Endometrial microvascular endothelial cells (primary cell): ENCODE results near the gene ARHGEF6. TPM values are rescaled to one million over a fixed set of nuclear protein-coding genes. Genes with fewer than 3 reads are reported as not detected.

Experiments used
- in situ Hi-C: cut with HindIII; loops from 2 replicates; pipeline ENCODE4 v1.10.0; 2017; ENCODE audit warnings: low sequenced_read_pairs, low pct_unique_long_range_greater_than_20kb; ENCODE audit errors: inconsistent ontology term
- total RNA-seq: library from RNA; depleted of rRNA; stranded (reverse); fragments of >200 nt; gene quantifications from one replicate; pipeline ENCODE4 v1.2.3, GENCODE V29; 2015; ENCODE audit errors: inconsistent ontology term

Gene ARHGEF6
- total RNA-seq, 1 donor from 2014 or later, result 7.2 TPM

DNA sequence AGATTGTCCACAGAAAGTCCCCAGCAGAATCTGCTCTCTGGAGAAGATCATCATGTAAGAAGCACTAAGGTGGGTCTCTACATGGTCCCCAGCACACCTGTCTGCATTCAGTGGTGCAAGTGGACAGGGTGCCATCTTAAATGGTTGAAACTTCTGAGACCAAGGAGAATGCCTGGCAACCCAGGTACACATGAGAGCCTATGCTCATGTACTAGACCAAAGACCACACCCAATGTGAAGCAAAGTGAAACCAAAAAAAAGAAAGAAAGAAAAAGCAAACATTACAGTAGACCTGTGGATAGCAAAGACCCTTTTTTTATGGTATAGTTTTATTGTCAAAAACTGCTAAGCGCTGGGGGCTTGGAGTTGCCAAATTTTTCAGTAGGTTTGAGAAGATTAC is 117.8 kb downstream of the ARHGEF6 start:
- in situ Hi-C loops, result no loop called here

DNA sequence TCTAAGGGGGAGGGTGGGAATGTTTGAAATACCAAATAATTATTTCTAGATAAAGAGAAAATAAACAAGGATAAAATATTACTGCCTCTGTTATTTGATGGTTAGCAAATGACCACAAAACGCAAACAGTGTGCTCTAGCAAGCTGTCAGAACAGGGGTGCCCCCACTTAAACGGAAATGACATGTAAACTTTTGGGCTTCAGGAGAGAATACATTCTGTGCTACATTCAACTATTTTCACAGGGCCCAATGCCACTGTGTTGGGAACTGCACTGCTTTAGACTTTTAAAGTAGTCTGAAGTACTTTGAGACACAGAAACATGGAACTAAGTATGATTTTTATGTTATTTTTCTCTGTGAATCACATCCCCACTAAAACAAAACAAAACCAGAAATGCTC is 118.6 kb downstream of the ARHGEF6 start:
- in situ Hi-C loops, result no loop called here

DNA sequence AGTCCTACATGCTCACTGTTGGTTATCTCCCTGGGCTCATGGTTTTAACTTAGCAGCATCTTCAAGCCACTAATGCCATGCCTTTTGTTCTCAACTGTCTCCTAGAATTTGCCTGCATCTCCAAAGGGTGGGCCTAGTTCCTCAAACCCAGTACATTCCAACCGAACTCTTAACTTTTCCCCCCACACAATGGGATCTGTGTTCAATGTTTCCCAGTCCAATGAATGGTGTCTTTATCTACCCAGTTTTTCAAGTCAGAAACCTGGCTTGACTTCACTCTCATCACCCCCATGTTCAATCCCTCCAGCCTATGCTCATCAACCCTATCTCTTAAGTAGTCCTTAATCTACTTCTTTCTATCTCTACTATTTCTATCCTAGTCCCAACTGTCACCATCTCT is 119.8 kb downstream of the ARHGEF6 start:
- in situ Hi-C loops, result no loop called here

DNA sequence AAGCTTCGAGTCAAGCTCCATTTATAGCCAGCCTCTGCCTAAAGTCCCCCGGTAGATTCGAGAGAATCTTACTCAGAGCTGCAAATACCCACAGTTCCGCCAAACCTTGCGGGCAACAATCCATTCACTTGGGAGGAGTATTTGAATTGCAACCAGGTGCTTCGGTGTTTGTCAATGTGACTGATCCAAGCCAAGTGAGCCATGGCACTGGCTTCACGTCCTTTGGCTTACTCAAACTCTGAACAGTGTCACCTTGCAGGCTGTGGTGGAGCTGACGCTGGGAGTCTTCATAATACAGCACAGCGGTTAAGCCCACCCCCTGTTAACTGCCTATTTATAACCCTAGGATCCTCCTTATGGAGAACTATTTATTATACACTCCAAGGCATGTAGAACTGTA is 121.6 kb downstream of the ARHGEF6 start:
- in situ Hi-C loops, result no loop called here

DNA sequence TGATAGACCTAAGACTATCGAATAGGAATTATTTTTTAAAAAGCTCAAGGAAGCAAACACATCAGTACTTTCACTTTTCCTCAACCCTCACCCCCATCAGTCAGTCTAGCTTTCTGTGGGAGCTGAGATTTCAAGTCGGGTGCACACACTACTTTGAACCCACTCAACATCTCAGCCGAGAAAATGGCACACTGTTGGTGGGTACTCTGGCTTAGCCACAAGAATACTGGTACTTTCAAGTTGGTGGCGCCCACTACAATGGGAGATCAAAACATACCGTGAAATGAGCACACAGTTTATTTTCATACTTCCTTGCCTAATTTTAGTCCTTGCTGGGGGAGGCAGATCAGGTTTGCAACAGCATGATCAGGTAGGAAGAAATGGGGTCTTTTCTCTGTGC is 122.6 kb downstream of the ARHGEF6 start:
- in situ Hi-C loops, result no loop called here

DNA sequence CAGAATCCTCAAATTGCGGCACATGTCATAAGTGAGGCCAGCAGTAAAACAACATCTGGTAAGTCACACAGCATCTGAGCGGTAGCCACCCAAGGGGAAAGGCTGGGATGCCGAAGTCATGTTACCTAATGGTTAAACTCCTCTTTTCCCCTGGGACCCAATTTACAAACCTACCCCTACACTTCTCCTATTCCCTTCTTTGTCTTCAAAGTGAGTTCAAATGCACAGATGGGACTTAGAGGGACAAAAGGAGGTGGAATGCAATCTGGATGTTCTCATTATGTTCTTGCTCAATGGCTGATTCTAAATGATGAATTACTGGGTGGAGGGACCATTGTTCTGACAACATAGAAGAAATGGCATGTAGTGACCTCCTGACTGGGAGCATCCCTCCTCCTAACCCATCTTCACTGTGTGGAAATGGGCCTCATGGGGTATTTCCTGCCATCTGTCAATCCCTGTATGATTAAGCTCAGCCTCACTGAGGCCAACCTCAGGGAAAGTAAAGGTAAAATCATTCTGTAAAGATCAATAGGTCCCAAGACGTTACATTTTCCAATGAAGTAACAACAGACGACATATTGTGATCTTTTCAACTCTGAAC is 124.3 kb downstream of the ARHGEF6 start:
- in situ Hi-C loops, result no loop called here

DNA sequence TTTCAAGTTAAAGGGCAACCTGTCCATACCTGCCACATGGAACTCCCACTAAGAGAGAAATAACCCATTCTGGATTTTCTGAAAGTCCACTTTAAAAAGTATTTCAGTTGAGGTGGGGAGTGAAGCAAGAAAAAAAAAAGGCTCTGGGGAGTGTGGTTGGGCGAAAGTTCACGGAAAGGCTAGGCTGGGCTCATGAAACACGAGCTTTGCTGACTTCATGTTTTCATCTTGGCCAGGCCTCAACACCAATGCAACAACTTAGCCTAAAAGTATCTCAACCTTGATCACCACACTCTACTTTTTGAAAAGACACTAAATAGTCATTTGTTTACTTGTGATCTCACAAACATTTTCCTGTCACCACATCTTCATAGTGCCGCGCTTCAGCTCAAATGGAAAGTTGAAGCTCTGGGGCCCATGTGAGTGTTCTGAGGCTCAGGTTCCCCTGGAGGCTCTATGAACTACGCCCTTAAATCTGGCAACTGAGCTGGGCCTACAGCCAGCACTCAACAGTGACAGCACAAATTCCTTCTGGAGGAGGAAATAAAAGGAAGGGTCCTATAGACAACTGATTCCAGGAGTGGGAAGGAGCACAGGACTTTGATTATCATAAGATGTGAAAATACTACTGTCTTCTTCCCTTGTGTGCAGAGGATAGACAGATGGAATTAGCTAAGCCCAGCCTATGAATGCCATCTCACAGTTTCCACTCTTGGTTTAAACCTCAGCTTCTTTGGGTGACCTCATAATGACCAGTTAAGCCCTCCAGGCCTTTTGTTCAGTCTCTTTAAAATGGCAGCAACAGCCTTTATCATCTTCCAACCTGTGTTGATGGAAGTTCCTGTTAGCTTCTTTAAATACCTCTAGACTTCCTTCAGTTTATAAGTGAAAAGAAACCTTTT is 127.7 kb downstream of the ARHGEF6 start:
- in situ Hi-C loops, result no loop called here

DNA sequence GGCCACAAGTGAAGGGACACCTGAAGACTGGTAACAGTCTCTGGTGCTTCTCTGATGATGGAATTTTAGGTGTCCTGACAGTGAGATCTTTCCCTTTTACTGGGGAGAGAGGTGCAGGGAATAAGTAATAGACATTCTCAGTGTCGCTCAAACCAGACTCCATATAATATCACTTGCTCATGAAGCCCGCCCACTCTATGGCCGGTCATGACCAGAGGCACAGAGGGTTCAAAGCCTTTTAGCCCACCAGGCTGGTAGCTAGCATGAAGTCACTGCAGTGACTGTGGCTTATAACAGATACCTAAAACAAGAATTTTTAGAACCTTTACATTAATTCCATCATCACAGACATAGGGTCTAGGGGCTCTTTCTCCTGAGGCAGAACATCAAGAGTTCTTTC is 129.9 kb downstream of the ARHGEF6 start:
- in situ Hi-C loops, result no loop called here

DNA sequence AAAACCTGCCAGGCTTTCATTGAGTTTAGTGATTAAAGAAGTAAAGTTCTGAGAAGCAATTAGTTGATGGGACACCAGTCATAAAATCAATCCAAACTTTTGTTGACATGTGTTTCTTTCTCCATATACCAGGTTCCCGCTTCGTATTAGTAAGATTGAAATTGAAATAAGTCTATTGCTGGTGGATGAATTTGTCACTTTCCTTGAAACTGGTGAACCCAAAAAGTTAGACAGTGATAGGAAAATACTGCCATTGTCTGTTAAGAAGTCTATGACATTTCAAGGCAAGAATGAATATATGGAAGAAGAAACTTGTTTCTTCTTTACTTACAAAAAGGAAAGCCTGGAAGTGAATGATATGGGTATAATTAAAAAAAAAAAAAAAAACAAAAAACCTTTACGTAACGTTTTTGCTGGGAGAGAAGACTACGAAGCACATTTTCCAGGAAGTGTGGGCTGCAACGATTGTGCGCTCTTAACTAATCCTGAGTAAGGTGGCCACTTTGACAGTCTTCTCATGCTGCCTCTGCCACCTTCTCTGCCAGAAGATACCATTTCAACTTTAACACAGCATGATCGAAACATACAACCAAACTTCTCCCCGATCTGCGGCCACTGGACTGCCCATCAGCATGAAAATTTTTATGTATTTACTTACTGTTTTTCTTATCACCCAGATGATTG is 132.9 kb downstream of the ARHGEF6 start, which contains the start of gene CD40LG:
CD40LG (plus strand) TSS at position 482 of the 684 bp plus-strand sequence; CDS start at position 573, 91 bp downstream.
- in situ Hi-C loops, result no loop called here

DNA sequence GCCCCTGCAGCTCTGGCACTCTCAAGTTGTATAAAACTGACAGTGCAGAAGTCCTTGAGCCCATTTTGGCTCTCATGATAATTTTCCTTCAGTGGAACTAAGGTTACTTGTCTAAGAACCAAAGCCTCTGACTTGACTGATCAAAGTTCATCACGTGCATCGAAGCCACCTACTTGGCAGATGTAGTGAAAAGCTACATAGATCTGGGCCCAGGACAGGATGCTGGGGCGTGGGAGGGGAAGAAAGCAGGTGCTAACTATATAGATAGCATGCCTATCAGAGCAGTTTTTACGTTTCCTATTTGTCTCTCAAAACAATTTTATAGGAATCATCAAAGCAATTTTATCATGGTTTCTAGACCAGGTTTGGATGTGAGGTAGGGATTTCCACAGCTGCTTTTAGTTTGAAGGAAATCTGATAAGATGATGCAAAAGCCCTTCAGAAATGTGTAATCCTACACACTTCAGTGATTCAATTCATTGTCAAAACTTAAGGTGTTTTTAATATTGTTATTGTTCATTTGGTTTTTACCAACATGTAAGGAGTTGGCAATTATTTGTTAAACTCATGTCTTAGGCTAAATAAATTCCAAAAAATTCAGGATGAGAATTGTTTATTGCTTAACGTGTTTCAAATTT is 134.0 kb downstream of the ARHGEF6 start:
- in situ Hi-C loops, result no loop called here

DNA sequence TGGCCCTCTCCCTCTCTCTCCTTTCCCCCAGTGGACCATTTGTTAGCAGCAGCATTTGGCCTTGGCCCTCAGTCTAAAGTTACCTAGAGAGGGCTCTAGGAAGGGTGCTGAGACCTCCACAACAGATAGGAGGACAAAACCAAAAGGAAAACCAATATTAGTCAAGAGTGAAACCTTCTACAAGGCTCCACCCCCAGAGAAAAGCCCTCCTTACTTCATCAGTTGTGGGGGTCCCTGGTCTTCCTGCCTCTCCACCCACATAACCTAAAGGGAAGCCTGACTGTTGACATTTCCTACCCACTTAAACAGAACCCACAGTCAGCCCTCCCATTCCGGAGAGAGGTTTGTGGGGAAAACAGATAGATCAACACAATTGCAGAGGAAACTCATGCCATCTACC is 137.5 kb downstream of the ARHGEF6 start:
- in situ Hi-C loops, result no loop called here

DNA sequence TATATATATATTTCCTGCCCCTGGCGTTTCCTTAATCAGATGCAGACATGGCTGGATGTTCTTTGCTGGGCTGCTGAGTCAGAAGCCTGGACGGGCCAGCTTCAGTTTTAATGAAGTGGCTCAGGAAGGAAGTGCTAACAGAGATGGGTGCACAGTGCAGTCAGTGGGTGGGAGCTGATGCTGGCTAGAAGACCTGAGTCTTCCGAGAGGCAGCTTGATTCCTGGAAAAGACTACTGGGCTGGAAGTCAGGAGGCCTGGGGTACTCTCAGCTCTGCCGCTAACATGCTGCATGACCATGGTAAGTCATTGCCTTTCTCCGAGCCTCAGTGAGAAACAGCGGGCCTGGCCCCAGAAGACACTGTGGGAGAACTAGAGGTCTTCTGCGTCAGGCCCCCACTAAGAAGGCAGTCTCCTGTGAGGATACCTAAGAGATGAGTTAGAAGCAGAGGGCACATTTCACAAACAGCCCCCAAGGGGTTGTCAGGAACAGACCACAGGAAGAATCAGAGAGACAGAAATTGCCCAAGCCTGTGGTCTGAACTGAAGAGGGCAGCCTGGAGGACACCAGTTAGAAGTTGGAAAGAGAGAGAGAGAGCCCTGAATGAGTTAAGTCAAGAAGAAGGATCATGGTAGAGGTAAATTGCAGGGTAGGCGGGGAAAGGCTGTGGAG is 141.1 kb downstream of the ARHGEF6 start:
- in situ Hi-C loops, result no loop called here

DNA sequence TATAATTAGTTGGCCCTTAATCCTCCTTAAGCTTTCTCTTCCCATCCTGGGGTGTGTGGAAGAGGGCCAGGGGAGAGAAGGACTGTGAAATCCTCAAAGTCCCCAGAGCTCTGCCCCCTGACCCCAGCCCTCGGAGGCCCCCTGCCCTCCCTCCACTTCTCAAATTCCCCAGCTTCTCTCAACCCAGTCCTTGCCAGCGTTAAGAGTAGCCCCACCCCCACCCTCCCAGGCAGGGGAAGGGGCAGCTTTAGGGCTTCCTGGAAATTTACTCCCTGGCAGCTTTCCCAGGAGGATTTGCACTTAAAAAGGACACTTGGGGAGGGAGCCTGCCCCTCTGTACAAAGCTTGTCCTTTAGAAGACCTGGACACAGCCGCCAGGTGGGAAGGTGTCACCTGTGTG is 144.6 kb downstream of the ARHGEF6 start:
- in situ Hi-C loops, result no loop called here

DNA sequence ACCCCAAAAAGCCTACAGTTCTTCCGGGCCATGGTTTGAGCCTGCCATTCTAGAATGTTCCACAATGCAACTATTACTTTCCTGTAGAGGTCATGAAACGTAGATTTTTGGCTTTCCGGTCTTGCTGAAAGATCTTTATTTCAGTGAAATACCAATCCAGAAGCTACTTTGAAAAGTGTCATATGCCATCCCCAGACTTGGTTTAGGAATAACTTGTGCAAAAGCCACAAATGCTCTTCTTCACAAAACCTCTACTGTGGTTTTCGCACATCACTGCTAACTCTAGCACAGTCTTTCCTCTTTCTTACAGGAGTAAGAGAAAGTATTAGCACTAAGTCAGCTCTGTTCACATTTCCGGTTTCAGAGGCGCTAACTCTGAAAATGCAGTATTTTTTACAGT is 145.5 kb downstream of the ARHGEF6 start:
- in situ Hi-C loops, result no loop called here

DNA sequence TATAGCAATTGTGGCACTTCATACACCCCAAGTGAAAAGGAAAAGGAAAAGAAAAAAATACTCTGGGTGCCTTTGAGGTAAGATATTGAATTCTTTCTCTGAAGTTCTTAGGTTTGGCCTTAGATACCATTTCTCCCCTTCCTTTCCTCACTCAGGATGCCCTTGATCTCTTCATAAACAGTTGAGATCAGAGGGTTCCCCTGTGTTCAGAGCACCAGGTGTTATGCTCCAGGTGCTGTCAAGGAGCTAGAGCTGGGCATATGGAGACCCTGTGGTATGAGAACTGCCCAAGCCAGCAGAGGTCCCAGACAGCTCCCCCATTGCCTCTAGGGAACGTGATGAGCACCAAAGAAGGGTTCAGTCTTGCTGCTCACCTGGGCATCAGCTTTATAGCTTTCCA is 149.9 kb downstream of the ARHGEF6 start:
- in situ Hi-C loops, result no loop called here

DNA sequence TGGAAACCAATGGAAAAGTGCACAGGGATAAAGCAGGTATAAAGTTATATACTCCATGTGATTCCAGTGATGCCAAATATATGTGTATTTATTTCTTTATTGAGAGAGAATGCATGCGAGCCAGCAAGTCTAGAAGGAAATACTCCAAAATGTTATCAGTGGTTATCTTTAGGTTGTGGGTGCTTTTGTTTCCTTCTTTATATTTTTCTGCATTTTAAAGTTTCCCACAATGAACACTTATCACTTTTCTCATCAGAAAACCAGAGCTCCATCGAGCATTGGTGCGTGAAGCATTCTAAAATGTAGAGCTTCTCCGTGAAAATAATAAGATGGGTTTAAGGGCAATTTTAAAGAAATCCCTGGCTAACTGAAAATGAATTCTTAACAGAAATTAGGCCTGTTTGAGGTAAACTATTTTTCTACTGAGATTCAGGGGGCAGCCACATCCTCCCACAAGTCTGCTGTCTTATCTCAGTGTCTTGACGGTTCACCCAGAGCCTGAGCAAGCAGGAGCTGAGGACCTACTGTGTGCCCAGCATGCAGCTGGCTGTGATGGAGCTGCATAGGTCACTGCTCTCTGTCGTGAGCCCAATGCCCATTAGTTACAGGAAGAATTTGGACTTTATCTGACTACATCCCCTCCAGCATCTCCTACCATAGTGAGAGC is 151.5 kb downstream of the ARHGEF6 start:
- in situ Hi-C loops, result no loop called here

DNA sequence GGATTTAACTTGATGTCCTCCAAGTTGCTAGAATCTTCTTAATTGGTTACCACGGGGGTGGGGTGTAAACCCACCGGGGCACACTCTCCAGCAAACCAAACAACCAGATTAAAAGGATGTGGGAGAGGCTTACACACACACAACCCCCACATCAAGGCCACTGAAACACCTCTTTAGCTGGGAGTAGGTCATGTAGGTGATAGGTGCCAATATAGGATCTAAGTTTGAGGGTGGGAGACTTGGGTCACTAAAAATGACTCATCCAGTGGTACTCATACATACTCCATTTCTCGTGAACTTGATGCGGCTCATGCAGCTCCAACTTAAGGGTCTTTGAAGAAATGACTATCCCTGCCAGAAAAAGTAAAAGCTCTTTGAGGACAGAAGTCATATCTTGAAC is 153.3 kb downstream of the ARHGEF6 start:
- in situ Hi-C loops, result no loop called here

DNA sequence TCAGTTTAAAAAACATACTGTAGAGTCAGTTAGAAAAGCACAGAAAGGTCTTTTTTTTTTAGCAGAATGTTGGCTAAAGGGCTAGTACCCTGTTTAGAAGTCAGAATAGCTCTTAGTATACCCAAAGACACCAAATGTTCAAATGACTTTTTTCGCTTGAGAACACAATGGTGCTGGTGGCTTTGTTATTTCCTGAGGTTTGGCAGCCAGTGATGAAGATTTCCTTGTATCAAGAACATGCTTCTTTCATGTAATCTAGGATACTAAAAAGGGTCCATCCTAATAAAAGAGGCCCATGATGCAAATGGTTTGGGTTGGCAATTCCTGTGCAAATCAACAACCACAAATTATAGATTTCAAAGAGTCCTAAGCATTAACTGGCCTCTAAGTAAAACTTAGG is 153.8 kb downstream of the ARHGEF6 start:
- in situ Hi-C loops, result no loop called here
